HG03139 (cell line): ENCODE data around the gene PIK3CD.
"Not testable (repeated sequence)": the region's sequence is repeated elsewhere in the genome, so short reads cannot be mapped to it uniquely, and the experiment has no call there.

Experiments
- ATAC-seq: cut with Tn5 transposase; IDR thresholded peaks from one replicate; pipeline ENCODE4 v1.9.1; 2021; ENCODE audit not compliant: unreplicated experiment

Gene PIK3CD

DNA sequence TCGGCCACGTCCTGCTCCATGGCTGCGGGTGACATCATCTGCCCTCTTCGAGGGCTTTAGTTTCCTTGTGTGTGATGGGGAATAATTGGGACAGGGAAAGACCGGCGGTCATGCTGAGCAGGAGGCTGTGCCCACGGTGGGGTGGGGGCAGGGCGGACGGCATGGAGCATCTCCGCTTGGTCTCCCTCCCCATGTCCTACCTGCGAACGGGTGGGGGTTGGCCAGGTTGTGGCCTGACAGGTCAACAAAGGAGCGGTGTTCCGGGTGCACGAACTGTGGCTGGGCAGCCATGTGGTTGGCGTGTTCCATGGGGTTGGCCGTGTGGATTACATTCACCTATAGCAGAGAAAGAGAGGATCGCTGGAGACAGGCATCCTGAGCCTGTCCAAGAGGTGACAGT lies 80.0 kb downstream of the PIK3CD start:
- no peak for ATAC-seq

DNA sequence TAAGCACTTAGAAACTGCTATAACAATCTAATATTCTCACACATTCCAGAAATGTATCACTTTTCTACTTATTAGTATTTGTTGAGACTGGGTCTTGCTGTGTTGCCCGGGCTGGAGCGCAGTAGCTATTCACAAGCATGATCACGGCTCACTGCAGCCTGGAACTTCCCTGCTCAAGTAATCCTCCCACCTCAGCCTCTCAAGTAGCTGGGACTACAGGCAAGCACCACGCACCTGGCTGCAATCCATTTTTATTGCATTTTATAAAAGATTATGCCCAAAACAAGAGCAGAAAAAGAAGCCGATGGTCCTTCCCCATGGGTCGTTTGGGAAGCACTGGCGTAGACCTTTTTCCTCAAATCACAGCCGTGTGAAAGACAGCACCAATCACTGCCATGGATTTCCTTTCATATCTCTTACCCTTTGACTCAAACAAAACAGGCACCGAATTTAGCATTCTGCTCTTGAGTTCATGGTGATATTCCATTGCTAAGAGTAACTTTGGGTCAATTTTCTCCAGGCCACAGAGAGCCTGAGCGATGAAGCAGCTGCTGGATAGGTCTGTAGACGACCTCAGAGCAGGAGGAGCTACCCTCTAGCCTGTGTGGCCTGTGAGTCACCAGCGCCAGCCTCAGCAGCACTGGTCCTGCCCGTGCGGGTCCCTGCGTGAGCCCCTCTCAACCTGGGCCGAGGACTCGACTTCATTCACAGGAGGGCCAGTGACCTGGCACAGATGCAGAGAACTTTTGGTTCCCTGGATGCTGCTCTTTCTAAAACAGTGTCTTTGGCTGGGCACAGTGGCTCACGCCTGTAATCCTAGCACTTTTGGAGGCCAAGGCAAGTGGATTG lies 80.8 kb downstream of the PIK3CD start:
- ATAC-seq = no peak

DNA sequence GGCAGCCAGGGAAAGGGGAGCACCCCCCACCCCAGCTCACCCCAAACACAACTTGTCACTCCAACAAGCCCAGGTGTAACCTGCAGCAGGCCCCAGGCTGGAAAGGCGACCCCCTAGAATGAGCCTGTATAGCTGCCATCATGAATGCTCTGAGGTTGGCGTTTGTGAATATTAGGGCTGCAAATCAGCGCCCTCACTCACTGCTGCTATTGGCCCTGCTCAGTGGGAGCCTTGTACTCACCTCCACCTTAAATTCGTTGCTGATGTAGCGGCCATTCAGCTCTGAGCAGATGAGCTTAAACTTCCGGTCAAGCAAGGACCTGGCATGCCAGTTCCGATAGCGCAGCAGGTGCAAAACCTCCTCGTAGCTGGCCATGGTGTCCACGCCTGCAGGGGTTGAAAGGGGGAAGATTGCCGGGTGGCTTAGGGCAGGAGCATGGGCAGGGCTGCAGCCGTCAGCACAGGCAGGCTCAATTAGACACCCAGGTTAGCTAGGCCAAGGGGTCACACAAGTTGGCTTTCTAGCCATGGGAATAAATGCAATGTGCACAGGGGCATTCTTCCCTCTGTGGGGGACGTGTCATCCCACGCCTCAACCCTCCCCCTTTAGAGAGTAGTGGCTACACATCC lies 81.7 kb downstream of the PIK3CD start:
- ATAC-seq = no peak

DNA sequence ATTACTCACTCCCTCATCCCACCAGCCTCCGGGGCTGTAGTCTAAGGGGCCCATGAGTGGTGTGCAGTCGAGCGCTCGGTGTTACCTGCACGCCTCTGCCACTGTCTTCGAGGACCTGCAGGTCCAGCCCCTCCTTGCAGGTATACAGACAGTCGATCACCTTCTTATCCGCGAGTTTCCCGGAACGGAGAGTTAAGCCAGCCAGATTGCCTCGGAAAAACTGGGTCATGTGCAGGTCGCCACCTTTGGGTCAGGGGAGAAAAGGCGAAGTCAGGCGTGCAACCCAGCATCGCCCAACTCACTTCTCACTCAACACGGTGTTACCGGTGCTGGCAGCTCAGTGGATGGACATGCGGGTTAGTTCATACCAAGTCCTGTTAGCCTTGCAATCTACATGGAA lies 84.3 kb downstream of the PIK3CD start:
- no peak for ATAC-seq

DNA sequence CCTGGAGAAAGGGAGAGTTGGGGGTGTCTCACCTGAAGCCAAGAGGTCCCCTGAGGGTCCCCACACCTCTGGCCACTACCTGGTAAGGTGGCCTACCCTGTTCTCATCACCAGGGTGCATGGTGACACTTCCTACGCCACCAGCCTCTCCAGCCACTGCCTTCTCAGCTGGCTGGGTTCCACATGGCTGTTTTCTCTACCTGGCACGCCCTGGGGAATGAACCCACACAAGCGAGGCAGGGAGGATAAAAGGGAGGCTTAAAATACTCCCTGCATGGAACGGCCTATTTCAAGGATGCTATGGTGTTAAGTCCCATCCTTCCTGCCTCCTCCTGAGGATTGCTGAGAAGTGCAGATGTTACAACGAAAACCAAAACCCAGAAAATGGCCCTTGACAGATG lies 84.7 kb downstream of the PIK3CD start:
- ATAC-seq = no peak

DNA sequence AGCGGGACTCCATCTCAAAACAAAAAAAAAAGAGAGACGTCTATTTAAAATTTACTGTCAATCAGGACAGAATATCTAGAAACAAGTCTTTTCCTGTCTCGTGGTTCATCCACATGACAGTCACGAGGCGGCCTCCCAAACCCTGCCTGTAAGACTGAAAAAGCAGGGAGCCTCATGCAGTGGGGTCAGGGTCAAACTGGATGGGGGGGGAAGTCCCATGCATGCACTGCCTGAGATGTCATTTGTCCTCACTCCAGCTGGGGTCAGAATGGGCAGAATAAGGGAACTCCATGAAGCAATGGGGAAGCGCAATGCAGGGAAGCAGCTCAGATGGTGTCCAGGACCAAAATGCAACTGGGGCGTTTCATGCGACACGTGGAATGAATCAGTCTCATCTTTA lies 85.5 kb downstream of the PIK3CD start:
- no peak for ATAC-seq

GRCh38 chr1:9737671-9738070 lies 86.1 kb downstream of the PIK3CD start:
- ATAC-seq = no peak

GRCh38 chr1:9744106-9744799 lies 92.7 kb downstream of the PIK3CD start:
- ATAC-seq = no peak

DNA sequence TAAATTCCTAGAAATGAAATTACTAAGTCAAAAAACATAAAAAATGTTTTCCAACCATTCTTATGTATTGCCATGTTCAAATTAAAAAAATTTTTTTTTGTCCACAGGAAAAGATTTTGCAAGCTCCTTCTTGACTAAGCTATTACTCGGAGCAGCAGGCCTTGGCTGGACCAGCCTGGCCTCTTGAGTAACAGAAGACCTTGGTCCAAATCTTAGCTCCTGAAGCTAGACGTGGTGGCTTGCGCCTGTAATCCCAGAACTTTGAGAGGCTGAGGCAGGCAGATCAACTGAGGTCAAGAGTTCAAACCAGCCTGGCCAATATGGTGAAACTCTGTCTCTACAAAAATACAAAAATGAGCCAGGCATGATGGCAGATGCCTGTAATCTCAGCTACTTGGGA lies 94.7 kb downstream of the PIK3CD start:
- no peak for ATAC-seq

DNA sequence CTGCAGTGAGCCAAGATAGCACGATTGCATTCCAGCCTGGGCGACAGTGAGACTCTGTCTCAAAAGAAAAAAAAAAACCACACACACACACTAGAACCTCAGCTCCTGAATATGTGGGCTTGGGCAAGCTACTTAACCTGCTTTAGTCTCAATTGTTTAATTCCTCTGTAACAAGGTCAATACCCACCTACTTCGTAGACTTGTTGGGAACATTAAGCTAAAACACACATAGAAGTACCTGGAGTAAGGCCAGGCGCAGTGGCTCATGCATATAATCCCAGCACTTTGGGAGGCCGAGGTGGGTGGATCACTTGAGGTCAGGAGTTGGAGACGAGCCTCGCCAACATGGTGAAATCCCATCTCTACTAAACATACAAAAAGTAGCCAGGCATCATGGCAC lies 95.1 kb downstream of the PIK3CD start:
- no peak for ATAC-seq

GRCh38 chr1:9748391-9748790 lies 96.9 kb downstream of the PIK3CD start:
- not testable (repeated sequence) for ATAC-seq

- ATAC-seq = no peak
These were observed 97.8 kb downstream of the PIK3CD start for GRCh38 chr1:9749361-9749760.

GRCh38 chr1:9751971-9752370 lies 100.4 kb downstream of the PIK3CD start:
- no peak for ATAC-seq

DNA sequence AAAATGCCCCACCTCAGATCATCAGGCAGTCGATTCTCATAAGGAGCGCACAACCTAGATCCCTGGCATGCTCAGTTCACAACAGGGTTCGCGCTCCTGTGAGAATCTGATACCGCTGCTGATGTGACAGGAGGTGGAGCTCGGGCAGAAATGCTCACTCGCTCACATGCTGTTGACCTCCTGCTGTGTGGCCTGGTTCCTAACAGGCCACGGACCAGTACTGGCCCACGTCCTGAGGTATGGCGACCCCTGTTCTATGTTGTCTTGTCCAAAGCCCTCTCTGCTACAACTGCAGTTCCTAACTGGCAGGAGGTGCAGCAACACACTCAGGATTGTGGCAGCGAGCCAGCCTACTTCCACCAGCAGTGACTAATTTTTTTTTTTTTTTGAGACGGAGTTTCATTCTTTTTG lies 101.6 kb downstream of the PIK3CD start:
- ATAC-seq = no peak

DNA sequence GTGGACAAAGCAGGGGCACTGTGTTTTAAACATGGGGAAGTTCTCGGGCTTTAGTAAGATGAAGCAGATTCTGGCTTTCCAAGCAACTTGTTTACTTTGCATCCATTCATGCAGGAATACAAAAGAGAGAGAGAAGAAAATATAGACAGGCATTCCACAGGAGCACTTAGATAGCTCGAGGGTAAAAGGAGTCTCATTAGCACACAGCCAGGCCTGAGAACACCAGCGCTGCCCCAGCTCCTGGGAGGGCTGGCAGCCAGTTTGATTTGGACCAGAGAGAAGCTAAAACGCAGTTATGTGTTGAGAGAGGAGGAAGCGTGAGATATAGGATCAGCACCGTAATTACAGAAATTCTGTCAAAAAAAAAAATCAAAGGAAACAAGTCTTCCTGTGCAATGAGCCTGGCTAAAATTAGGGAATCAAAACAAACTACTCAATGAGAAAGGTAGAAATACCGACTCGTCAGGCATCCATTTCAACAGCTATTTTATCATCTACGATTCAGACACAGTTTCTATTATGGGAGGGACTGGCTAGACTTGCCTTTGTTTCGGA lies 104.0 kb downstream of the PIK3CD start:
- no peak for ATAC-seq

DNA sequence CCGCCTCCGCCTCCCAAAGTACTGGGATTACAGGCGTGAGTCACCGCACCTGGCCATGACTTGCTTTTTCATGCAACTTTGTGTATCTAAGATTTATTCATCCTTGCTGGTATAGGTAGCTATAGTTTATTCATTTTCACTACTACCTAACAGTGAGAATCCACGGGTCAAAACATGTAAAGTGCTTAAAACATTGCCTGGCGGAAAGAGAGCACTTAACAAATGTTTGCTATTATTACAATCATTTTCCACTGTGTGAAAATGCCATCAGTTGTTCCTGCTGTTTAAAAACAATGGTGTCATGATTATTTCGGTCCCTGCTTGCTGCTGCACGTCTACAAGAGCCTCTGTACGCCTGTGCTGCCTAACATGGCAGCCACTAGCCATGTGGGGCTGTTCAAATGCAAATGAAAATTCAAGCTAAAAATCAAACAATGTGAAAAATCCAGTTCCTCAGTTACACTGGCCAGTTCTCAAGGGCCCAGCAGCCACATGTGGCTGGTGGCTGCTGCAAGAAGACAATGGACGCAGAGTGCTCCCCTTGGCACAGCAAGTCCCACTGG lies 107.1 kb downstream of the PIK3CD start:
- ATAC-seq = no peak

DNA sequence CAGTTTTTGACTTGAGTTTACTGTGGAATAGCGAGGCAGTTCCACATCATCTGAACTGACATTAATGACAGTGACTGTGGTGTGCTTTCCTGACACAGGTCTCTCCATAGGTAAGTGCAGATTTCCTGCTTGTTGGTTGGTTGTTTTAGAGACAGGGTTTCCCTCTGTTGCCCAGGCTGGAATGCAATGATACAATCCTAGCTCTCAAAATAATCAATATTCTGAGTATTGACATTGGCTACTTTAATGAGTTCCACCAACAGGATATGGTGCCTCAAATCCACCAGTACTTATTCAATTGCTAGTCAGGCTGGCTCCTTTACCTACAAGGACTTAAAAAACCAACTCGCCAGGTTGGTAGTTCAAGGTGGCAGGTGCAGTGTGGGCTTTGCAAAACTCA lies 108.4 kb downstream of the PIK3CD start:
- no peak for ATAC-seq

DNA sequence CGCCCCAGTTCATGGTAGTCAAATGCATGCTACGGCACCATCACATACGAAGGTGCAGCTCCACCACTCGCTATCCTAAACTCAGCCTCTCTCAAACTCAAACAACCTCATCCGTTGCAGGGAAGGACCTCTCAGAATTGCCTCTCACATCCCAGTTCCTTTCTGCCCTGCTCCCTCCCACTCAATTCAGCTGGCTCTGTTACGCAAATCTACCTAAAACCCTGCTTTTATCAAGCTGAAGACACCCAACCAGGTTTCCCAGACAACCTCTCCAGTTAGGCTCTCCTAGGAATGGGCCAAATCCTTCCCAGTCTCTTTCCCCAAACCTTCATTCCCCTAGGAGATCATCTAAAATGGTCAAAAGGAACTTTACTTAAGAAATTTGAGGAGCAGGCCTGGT lies 109.3 kb downstream of the PIK3CD start:
- no peak for ATAC-seq

DNA sequence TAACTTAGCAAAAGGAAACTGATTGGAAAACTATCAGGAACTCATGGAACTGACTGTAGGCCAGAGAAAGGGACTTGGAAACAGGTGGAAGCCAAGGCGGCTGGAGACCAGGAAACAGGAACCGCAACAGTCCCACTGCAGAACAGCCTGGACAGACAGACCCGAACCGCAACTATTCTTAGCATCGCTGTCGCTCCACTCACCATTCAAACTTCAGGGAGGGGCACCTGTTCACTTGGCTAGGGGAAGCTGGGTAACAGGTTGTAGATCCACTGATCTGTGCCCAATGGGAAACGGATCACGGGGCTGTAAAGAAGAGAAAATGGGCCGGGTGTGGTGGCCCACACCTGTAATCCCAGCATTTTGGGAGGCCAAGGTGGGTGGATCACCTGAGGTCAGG lies 110.3 kb downstream of the PIK3CD start:
- ATAC-seq = no peak

GRCh38 chr1:9762446-9762845 lies 110.9 kb downstream of the PIK3CD start:
- not testable (repeated sequence) for ATAC-seq

GRCh38 chr1:9763914-9764313 lies 112.4 kb downstream of the PIK3CD start:
- ATAC-seq = no peak
